ENCODE measurements around the gene IFIT5.
"Not testable (repeated sequence)": the region's sequence is repeated elsewhere in the genome, so short reads cannot be mapped to it uniquely, and the experiment has no call there.

Gene IFIT5

GRCh38 chr10:89393898-89394297, 20.5 kb upstream of the IFIT5 start:
- DNase-seq (ENCODE audit: low read depth) = no peak

- DNase-seq (ENCODE audit: low read depth) = no peak
These were observed 19.2 kb upstream of the IFIT5 start for GRCh38 chr10:89395141-89395540.

GRCh38 chr10:89398003-89398749, 16.2 kb upstream of the IFIT5 start:
- DNase-seq (ENCODE audit: low read depth) = no peak

- DNase-seq (ENCODE audit: low read depth) = no peak
These were observed 14.4 kb upstream of the IFIT5 start for GRCh38 chr10:89399956-89400355.

GRCh38 chr10:89403043-89403442, 11.3 kb upstream of the IFIT5 start:
- no peak for DNase-seq (ENCODE audit: low read depth)

GRCh38 chr10:89404104-89405047, 10.0 kb upstream of the IFIT5 start:
- DNase-seq (ENCODE audit: low read depth) = no peak

GRCh38 chr10:89406178-89406577, 8.2 kb upstream of the IFIT5 start:
- not testable (repeated sequence) for DNase-seq (ENCODE audit: low read depth)

- DNase-seq (ENCODE audit: low read depth) = not testable (repeated sequence)
These were observed 6.6 kb upstream of the IFIT5 start for GRCh38 chr10:89407792-89408191.

GRCh38 chr10:89409282-89409681, 5.1 kb upstream of the IFIT5 start:
- DNase-seq (ENCODE audit: low read depth) = not testable (repeated sequence)

- DNase-seq (ENCODE audit: low read depth) = not testable (repeated sequence)
These were observed 3.8 kb upstream of the IFIT5 start for GRCh38 chr10:89410551-89410950.

GRCh38 chr10:89411135-89411534, 3.2 kb upstream of the IFIT5 start:
- not testable (repeated sequence) for DNase-seq (ENCODE audit: low read depth)

GRCh38 chr10:89412276-89412675, 2.1 kb upstream of the IFIT5 start:
- DNase-seq (ENCODE audit: low read depth) = not testable (repeated sequence)

GRCh38 chr10:89413398-89413912, 913 bp upstream of the IFIT5 start:
- DNase-seq (ENCODE audit: low read depth) = no peak

- DNase-seq (ENCODE audit: low read depth) = no peak
These were observed 782 bp downstream of the IFIT5 start for GRCh38 chr10:89414879-89415821.

GRCh38 chr10:89416465-89416864, 2.1 kb downstream of the IFIT5 start:
- no peak for DNase-seq (ENCODE audit: low read depth)

- no peak for DNase-seq (ENCODE audit: low read depth)
These were observed 5.2 kb downstream of the IFIT5 start for GRCh38 chr10:89419548-89419947.

GRCh38 chr10:89421018-89421476, 6.7 kb downstream of the IFIT5 start:
- DNase-seq (ENCODE audit: low read depth) = no peak

- no peak for DNase-seq (ENCODE audit: low read depth)
These were observed 10.6 kb downstream of the IFIT5 start for GRCh38 chr10:89425000-89425399.

GRCh38 chr10:89426230-89426868, 12.0 kb downstream of the IFIT5 start:
- DNase-seq (ENCODE audit: low read depth) = no peak

- no peak for DNase-seq (ENCODE audit: low read depth)
These were observed 13.3 kb downstream of the IFIT5 start for GRCh38 chr10:89427629-89428028.

- DNase-seq (ENCODE audit: low read depth) = no peak
These were observed 14.5 kb downstream of the IFIT5 start for GRCh38 chr10:89428877-89429276.

Measured in stimulated activated CD8-positive, alpha-beta memory T cell treated with anti-CD3 and anti-CD28 coated beads, Interleukin-12 subunit alpha, Interleukin-12 subunit beta, amount 100 ng/mL, for 1 hour (primary cell).